RKO (cell line): ENCODE results near the gene HYOU1.
"Not testable (repeated sequence)": the region's sequence is repeated elsewhere in the genome, so short reads cannot be mapped to it uniquely, and the experiment has no call there.

Source experiments
- DNase-seq: peaks from one replicate; pipeline ENCODE4 v3.0.0-alpha.2; 2016; ENCODE audit warnings: low spot score

The HYOU1 gene

GRCh38 chr11:119057000-119057769, at the start of gene HYOU1:
TSS of gene HYOU1 (minus strand) at chr11:119057205. CDS start at chr11:119056160, 1,045 bp downstream.
- peak; percentile 96 for DNase-seq

- DNase-seq: peak; percentile 46
These were observed 46.8 kb upstream of the HYOU1 start for GRCh38 chr11:119103793-119104192.

GRCh38 chr11:119103161-119103664, 46.2 kb upstream of the HYOU1 start:
- DNase-seq: not testable (repeated sequence)

GRCh38 chr11:119101759-119102423, 44.9 kb upstream of the HYOU1 start, which contains the start of gene DPAGT1:
TSS of gene DPAGT1 (minus strand) at chr11:119101853. CDS start at chr11:119101655, 198 bp downstream.
- peak; percentile 98 for DNase-seq

GRCh38 chr11:119100994-119101758, 44.2 kb upstream of the HYOU1 start:
- peak; percentile 71 for DNase-seq

GRCh38 chr11:119100246-119100970, 43.4 kb upstream of the HYOU1 start:
- DNase-seq: peak; percentile 77

GRCh38 chr11:119099711-119100110, 42.7 kb upstream of the HYOU1 start:
- DNase-seq: no peak

GRCh38 chr11:119095066-119095880, 38.3 kb upstream of the HYOU1 start:
- DNase-seq: peak; percentile 100

- peak; percentile 83 for DNase-seq
These were observed 37.7 kb upstream of the HYOU1 start for GRCh38 chr11:119094816-119095065.

- DNase-seq: peak; percentile 52
These were observed 37.2 kb upstream of the HYOU1 start for GRCh38 chr11:119093942-119094815.

GRCh38 chr11:119092880-119093842, 36.2 kb upstream of the HYOU1 start:
- DNase-seq: peak; percentile 37

- peak; percentile 29 for DNase-seq
These were observed 35.2 kb upstream of the HYOU1 start for GRCh38 chr11:119091966-119092879.

GRCh38 chr11:119091178-119091577, 34.2 kb upstream of the HYOU1 start:
- no peak for DNase-seq

- no peak for DNase-seq
These were observed 32.3 kb upstream of the HYOU1 start for GRCh38 chr11:119089319-119089718.

GRCh38 chr11:119088406-119088805, 31.4 kb upstream of the HYOU1 start:
- DNase-seq: no peak

GRCh38 chr11:119087747-119088241, 30.8 kb upstream of the HYOU1 start:
- no peak for DNase-seq

GRCh38 chr11:119087123-119087522, 30.1 kb upstream of the HYOU1 start:
- no peak for DNase-seq

GRCh38 chr11:119085437-119085847, 28.4 kb upstream of the HYOU1 start:
- DNase-seq: peak; percentile 61
